ENCODE measurements around the gene KLHDC4. TPM values are rescaled to one million over a fixed set of nuclear protein-coding genes. Genes with fewer than 3 reads are reported as not detected.

Gene KLHDC4
- total and polyA plus RNA-seq, 9 donors, result 16.2 to 35.9 (median 26.2) TPM

DNA sequence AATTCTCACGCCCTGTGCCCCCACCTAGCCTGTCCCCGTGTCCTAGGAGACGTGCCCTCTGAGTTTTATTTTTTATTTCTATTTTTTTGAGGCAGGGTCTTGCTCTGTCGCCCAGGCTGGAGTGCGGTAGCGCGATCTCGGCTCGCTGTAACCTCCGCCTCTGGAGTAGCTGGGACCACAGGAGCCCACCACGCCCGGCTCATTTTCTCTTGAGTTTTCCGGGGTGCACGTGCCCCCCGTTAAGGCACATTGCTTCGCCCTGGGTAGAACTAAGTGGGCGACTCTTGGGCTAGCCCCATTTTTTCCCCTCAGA lies 655 bp upstream of the KLHDC4 start:
- WGBS, 3 donors, result 36 to 48% (median 43%) methylated on average over 17 of the region's 17 CpGs
- H3K9me3 ChIP-seq, result no peaks in the 10 kb centered on the region
- H3K4me3 ChIP-seq, result peak overlapping the region; percentile 90
- DNase-seq, result peak in 2 of 5 donors; percentile 38 to 41
- peaks cover 10% of the 10 kb centered on the region for H3K4me1 ChIP-seq (ENCODE audit: insufficient read depth)
- TF ChIP-seq POLR2A (IDR thresholded peaks at IDR 0.05) (no peak), EP300 (IDR thresholded peaks at IDR 0.05) (no peak)
- TF ChIP-seq, protein P1, sequence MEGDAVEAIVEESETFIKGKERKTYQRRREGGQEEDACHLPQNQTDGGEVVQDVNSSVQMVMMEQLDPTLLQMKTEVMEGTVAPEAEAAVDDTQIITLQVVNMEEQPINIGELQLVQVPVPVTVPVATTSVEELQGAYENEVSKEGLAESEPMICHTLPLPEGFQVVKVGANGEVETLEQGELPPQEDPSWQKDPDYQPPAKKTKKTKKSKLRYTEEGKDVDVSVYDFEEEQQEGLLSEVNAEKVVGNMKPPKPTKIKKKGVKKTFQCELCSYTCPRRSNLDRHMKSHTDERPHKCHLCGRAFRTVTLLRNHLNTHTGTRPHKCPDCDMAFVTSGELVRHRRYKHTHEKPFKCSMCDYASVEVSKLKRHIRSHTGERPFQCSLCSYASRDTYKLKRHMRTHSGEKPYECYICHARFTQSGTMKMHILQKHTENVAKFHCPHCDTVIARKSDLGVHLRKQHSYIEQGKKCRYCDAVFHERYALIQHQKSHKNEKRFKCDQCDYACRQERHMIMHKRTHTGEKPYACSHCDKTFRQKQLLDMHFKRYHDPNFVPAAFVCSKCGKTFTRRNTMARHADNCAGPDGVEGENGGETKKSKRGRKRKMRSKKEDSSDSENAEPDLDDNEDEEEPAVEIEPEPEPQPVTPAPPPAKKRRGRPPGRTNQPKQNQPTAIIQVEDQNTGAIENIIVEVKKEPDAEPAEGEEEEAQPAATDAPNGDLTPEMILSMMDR (IDR thresholded peaks at IDR 0.05), result no peak
- intact Hi-C loops (cut with DNase I), result loop anchor here in 3 of 4 donors (5.0 to 10.0 kb wide), 2 partner anchors 179 to 352 kb away; no protein-coding TSS in a partner anchor
- H3K27ac ChIP-seq, result no peak overlapping the region
- H3K36me3 ChIP-seq, result no peaks in the 10 kb centered on the region
- no peaks in the 10 kb centered on the region for H3K27me3 ChIP-seq

DNA sequence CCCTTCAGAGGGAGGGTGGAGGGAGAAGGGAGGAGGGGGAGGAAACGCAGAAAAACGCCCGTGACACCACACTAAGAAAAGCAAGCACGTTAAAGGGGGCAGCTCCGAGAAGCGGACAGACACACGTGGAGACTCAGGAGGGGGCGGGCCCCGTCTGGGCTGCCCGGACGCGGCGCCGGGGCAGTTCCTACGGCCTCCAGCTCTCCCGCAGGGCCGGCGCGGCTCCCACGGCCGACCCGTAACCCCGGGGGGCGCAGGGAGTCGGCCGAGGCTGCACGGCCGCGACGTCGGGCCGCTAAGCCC lies 362 bp downstream of the KLHDC4 start:
- peaks cover 10% of the 10 kb centered on the region for H3K4me1 ChIP-seq (ENCODE audit: insufficient read depth)

DNA sequence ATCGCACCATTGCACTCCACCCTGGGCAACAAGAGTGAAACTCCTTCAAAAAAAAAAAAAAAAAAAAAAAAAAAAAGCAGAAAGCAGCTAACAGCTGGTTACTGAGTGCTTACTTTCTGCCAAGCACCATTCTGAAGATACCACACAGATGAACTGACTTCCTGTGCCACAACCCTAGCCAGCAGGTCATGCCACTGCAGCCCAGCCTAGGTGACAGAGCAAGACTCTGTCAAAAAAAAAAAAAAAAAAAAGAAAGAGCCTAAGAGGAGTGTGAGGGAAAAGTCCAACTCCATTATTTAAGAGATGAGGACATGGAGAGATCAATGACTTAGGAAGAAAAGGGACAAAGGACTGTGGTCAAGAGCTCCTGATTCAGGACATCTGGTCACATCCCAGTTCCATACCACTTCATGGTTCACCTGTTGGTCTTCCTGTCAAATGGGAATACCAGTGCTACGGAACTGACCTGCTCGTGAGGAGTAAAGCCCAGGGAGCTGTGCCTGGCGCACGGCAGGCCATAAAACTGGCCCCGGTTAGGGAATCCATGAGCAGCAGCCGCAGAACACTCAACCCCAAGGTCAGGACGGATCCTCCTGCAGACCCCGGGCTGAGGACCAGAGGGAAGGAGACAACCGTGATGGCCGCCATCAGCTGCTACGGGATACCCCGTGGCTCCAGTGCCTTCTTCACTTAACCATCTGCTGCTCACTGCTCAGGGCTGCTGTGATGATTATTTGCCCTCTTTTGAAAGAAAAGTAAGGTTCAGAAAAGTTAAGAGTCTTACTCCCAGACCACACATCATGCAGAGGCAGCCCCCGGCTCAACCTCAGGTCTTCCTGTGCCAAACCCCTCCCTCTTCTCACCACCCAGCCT lies 950 bp downstream of the KLHDC4 start:
- H3K27me3 ChIP-seq, result no peaks in the 10 kb centered on the region
- H3K9me3 ChIP-seq, result no peaks in the 10 kb centered on the region
- no peak overlapping the region for H3K27ac ChIP-seq
- H3K4me1 ChIP-seq (ENCODE audit: insufficient read depth), result peaks cover 10% of the 10 kb centered on the region
- DNase-seq, result no peak
- TF ChIP-seq, protein P1 (IDR thresholded peaks at IDR 0.05), result no peak
- TF ChIP-seq POLR2A (IDR thresholded peaks at IDR 0.05) (no peak), EP300 (IDR thresholded peaks at IDR 0.05) (no peak)
- H3K4me3 ChIP-seq, result peak overlapping the region; percentile 90
- 18 to 21% (median 19%) methylated on average over 14 of the region's 14 CpGs for WGBS, 3 donors
- intact Hi-C loops (cut with DNase I), result loop anchor here (5.0 to 10.0 kb wide), 2 partner anchors 178 to 350 kb away; no protein-coding TSS in a partner anchor
- H3K36me3 ChIP-seq, result no peaks in the 10 kb centered on the region

More for the DNA sequence above, 362 bp downstream of the KLHDC4 start:
- H3K27me3 ChIP-seq, result no peaks in the 10 kb centered on the region
- no peak for TF ChIP-seq POLR2A (IDR thresholded peaks at IDR 0.05)
- no peak for TF ChIP-seq EP300 (IDR thresholded peaks at IDR 0.05)
- TF ChIP-seq, protein P1 (IDR thresholded peaks at IDR 0.05), result no peak
- H3K4me3 ChIP-seq, result peak overlapping the region; percentile 90
- 0% methylated on average over 32 of the region's 32 CpGs for WGBS, 3 donors
- H3K27ac ChIP-seq, result no peak overlapping the region
- H3K9me3 ChIP-seq, result no peaks in the 10 kb centered on the region
- intact Hi-C loops (cut with DNase I), result loop anchor here in 3 of 4 donors (5.0 to 10.0 kb wide), 2 partner anchors 178 to 351 kb away; no protein-coding TSS in a partner anchor
- no peaks in the 10 kb centered on the region for H3K36me3 ChIP-seq
- peak in 1 of 5 donors; percentile 28 for DNase-seq

DNA sequence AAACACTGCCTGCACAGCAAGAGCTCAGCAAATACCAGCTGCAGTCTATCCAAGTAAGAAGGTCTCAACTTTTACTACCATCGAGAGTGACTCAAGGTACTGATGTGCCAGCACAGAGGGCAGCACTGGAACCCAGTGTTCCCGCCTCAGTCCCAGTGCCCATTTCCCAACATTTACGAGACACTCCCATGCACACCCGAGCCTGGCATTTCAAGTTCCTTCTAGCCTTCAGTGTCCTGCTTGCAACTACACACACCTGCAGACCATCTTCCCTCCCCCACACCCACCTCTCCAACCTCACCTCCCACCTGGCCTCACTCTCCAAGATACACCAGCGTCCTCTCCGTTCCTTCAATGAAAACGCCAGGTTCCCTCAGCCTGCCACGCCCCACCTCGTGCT lies 3.2 kb downstream of the KLHDC4 start:
- H3K9me3 ChIP-seq, result no peaks in the 10 kb centered on the region
- WGBS, 3 donors, result 89 to 94% (median 92%) methylated on average over 9 of the region's 9 CpGs
- no peak for DNase-seq
- intact Hi-C loops (cut with DNase I), result loop anchor here in 2 of 4 donors (5.0 to 10.0 kb wide), 2 partner anchors 175 to 348 kb away; no protein-coding TSS in a partner anchor
- H3K4me1 ChIP-seq (ENCODE audit: insufficient read depth), result peaks cover 10% of the 10 kb centered on the region
- no peak overlapping the region for H3K4me3 ChIP-seq
- no peaks in the 10 kb centered on the region for H3K36me3 ChIP-seq
- no peak overlapping the region for H3K27ac ChIP-seq
- H3K27me3 ChIP-seq, result no peaks in the 10 kb centered on the region
- TF ChIP-seq, protein P1 (IDR thresholded peaks at IDR 0.05), result no peak
- TF ChIP-seq POLR2A (IDR thresholded peaks at IDR 0.05) (no peak), EP300 (IDR thresholded peaks at IDR 0.05) (no peak)
